CD4-positive, alpha-beta T cell treated with Interleukin-1 beta for 1 hour (primary cell): ENCODE results near the gene NARF.
"Not testable (repeated sequence)": the region's sequence is repeated elsewhere in the genome, so short reads cannot be mapped to it uniquely, and the experiment has no call there.

Experiments used
- DNase-seq, 2 donors: peaks; one replicate each; pipeline ENCODE4 v3.0.0-alpha.2; 2020 to 2022

Gene NARF

DNA sequence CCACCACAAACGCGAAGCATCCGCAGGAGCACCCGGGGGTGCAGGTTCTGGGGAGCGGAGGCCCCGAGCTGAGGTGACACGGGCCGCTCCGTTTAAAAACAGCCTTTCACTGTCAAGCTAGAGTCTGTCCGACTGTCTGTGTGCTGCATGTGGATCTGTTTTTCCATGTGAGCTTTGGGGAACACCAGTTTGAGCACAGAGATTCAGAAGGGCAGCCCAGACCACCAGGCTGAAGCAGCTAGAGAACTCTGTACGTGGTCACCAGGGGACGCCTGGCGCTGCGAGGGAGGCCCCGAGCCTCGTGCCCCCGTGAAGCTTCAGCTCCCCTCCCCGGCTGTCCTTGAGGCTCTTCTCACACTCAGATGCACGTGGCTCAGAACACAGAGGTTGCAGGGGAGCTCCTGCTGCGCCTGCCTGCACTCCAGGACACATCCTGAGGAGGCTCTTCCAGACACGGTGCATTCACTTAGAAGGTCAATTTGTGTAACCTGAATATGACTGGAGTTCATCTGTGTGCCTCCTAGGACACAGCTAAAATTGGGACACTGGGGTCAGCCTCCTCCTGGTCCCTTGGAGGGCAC lies 45.3 kb downstream of the NARF start:
- no peak for DNase-seq

DNA sequence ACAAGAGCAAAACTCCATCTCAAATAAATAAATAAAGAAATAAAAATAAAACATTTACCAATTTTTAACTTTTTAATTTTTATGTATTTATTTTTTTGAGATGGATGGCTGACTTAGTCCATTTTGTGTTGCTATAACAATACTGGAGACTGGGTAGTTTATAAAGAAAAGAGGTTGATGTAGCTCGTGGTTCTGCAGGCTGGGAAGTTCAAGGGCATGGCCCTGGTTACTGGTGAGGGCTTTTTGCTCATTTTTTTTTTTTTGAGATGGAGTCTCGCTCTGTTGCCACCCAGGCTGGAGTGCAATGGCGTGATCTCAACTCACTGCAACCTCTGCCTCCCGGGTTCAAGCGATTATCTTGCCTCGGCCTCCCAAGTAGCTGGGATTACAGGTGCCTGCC lies 46.8 kb downstream of the NARF start:
- no peak for DNase-seq

DNA sequence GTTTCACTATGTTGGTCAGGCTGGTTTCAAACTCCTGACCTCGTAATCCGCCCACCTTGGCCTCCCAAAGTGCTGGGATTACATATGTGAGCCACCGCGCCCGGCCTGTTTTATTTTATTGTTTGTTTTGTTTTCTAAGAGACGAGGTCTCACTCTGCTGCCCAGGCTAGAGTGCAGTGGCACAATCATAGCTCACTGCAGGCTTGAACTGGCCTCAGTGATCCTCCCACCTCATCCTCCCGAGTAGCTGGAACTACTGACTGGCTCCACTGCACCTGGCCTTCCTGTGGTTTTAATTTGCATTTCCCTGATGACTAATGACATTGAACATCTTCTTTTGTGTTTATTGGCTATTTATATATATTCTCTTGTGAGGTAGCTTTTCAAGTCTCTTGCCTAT lies 47.9 kb downstream of the NARF start:
- DNase-seq: peak in 1 of 2 donors; percentile 50

DNA sequence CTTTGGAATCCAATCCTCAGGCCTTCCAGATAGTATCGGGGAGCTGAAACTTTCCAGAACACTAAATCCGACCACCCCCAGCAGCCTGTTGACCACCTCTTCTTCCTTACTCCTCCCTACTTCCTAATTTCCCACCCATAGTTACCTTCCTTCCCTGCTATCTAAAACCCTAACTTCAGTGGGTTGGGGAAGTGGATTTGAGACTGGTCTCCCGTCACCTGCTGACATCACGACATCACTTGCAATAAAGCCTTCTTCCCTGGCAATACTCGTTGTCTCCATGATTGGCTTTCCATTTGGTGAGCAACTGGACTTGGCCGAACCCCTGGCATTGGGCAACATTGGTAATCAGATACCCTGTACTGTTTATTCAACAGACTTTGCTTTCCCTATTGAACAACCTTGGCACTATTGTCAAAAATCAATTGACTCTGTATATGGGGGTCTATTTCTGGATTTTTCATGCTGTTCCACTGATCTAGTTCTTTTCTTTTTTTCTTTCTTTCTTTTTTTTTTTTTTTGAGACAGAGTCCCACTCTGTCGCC lies 49.2 kb downstream of the NARF start:
- no peak for DNase-seq

- DNase-seq: not testable (repeated sequence)
Measured at GRCh38 chr17:82511642-82512041, 53.1 kb downstream of the NARF start.

DNA sequence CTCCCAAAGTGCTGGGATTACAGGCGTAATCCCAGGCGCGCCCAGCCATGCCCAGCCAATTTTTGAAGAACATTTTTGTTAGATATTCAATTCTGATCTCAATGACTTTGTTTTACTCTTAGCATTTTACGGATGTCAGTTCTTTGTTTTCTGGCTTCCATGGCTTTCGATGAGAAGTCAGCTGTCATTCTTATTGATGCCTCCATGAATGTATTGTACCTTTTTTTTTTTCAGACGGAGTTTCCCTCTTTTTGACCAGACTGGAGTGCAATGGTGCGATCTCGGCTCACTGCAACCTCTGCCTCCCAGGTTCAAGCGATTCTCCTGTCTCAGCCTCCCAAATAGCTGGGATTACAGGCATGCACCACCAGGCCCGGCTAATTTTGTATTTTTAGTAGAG lies 55.3 kb downstream of the NARF start:
- DNase-seq: not testable (repeated sequence)

DNA sequence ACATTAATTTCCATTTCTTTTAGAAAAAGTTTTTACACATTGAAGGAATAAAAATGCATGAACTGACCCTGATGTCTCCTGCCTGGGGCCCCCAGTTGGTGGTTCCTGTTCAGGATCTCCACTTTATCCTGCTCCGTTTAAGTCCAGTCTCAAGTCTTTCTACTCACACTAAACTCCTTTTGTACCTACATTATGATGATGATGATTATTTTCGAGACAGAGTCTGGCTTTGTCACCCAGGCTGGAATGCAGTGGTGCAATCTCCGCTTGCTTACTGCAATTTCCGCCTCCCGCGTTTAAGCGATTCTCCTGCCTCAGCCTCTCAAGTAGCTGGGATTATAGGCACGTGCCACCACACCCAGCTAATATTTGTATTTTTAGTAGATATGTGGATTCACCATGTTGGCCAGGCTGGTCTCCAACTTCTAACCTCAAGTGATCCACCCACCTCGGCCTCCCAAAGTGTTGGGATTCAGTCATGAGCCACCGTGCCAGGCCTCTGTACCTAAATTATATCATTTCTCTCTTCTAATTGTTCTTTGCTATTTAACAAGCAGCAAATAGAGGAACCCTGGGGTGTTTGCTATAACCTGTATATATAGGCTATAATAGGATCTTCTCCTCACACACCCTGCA lies 58.8 kb downstream of the NARF start:
- DNase-seq: no peak

- peak; percentile 95 to 96 for DNase-seq
Measured at GRCh38 chr17:82518826-82519810, 60.6 kb downstream of the NARF start, which contains the start of gene FOXK2. FOXK2 (plus strand) TSS chr17:82519732; CDS start chr17:82519889, 157 bp downstream.

- DNase-seq: peak; percentile 24 to 45
Measured at GRCh38 chr17:82519971-82520903, 61.7 kb downstream of the NARF start.

- DNase-seq: no peak
Measured at GRCh38 chr17:82524540-82524939, 66.0 kb downstream of the NARF start.

DNA sequence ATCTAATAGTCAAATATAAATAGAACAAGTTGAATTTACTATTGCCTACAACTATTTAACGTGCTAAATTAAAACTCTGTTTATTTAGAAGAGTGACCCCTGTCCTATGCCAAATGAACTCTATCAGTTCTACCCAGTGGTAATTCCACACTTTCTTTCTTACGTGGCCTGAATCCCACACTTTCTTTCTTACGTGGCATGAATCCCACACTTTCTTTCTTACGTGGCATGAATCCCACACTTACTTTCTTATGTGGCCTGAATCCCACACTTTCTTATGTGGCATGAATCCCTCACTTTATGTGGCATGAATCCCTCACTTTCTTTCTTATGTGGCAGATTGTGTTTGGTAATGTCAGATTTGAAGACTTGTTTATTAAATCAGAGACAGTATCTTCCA lies 67.2 kb downstream of the NARF start:
- DNase-seq: no peak

DNA sequence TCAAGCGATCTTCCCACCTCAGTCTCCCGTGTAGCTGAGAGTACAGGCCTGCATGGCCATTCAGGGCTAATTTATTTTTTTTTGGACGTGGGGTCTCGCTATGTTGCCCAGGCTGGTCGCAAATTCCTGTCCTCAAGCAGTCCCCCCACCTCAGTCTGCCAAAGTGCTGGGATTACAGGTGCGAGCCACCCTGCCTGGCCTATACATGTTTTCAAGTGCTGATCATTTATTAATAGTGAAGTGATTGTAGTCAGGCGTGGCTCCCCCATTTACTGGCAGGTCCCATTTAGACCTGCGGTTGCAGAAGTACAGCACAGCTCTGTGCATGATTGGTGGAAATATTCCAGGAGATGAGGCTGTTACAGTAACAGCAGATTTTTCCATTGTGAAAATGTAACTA lies 69.4 kb downstream of the NARF start:
- no peak for DNase-seq

- DNase-seq: peak in 1 of 2 donors; percentile 25
Measured at GRCh38 chr17:82528484-82529265, 70.1 kb downstream of the NARF start.

- DNase-seq: no peak
Measured at GRCh38 chr17:82529914-82530300, 71.4 kb downstream of the NARF start.

- DNase-seq: no peak
Measured at GRCh38 chr17:82531431-82531881, 72.9 kb downstream of the NARF start.

DNA sequence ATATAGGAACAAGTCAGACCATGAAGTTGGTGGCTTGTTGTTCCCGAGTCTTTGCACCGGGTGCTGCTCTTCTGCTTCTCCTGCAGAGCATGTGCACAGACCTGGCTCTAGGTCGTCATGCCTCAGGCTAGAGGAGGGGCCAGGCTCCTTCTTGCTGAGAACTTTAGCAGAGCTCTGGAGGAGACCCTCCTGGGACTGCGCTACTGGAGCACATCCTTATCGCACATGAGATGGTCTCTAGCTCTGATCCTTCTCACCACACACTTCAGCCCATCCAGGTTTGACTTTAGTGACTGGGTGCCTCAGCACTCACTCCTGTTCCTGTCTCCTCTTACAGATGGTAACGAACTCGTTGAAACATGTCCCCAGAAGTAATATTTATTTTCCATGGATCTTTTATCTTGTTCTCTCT lies 75.9 kb downstream of the NARF start:
- no peak for DNase-seq

DNA sequence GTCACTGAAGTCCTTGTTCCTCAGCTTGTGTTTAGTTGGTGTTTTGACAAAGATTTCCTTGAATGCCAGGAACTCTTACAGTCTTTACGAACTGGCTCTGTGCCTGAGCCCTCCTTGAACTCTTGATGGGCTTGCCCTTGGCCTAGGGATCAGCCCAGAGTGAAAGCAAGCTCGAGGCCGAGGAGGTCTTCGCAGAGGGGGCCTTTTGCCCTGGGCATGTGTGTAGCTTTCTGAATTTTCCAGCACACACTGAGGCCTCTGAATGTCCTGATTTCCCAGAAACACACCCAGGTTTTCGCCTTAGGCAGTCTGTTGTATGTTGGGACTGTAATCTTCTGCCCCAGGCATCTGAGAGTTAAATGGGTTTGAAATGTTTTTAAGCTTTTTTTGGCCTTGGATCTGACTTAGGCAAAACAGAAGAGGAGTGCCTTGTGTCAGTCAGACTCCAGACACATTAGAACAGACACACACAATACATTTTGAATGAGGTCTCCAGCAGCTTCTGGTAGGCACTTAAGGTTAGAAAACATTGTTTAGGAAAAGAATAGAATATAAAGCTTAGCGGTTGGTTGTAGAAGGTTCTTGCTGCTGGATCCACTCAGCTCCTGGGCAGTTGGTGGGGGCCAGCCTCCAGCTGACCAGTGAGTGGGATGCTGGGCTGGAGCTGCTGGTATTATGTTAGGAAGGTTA lies 78.1 kb downstream of the NARF start:
- DNase-seq: no peak

DNA sequence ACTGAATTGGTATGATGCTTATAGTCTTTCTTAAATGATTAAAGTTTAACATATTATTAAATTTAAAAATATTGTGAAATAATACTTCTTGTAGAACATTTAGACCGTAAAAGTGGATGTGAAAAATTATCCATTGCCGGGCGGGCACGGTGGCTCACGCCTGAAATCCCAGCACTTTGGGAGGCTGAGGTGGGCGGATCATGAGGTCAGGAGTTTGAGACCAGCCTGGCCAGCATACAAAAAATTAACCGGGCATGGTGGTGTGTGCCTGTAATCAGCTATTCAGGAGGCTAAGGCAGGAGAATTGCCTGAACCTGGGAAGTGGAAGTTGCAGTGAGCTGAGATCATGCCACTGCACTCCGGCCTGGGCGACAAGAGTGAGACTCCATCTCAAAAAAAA lies 78.7 kb downstream of the NARF start:
- not testable (repeated sequence) for DNase-seq

DNA sequence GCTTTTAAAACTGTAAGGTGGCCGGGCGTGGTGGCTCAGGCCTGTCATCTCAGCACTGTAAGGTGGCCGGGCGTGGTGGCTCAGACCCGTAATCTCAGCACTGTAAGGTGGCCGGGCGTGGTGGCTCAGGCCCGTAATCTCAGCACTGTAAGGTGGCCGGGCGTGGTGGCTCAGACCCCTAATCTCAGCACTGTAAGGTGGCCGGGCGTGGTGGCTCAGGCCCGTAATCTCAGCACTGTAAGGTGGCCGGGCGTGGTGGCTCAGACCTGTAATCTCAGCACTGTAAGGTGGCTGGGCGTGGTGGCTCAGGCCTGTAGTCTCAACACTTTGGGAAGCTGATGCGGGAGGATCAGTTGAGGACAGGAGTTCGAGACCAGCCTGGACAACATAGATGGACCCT lies 80.5 kb downstream of the NARF start:
- DNase-seq: not testable (repeated sequence)
